Femur (tissue), 1 donor: ENCODE results near the gene UBQLN1.
"Not testable (repeated sequence)": the region's sequence is repeated elsewhere in the genome, so short reads cannot be mapped to it uniquely, and the experiment has no call there.

ENCODE experiments used
- DNase-seq: peaks from one replicate; pipeline ENCODE4 v3.0.0-alpha.2; 2017

Gene UBQLN1

GRCh38 chr9:83630938-83631457, 76.8 kb downstream of the UBQLN1 start:
- no peak for DNase-seq

- no peak for DNase-seq
Observed at GRCh38 chr9:83629433-83630104, 78.2 kb downstream of the UBQLN1 start.

GRCh38 chr9:83628540-83628939, 79.2 kb downstream of the UBQLN1 start:
- no peak for DNase-seq

- DNase-seq: no peak
Observed at GRCh38 chr9:83625178-83625577, 82.6 kb downstream of the UBQLN1 start.

- DNase-seq: no peak
Observed at GRCh38 chr9:83623679-83624076, 84.1 kb downstream of the UBQLN1 start.

GRCh38 chr9:83622939-83623678, 84.6 kb downstream of the UBQLN1 start, which contains the start of gene IDNK:
TSS of gene IDNK (plus strand) at chr9:83623143. CDS start at chr9:83623172, 29 bp downstream.
- peak; percentile 53 for DNase-seq

- DNase-seq: peak; percentile 86
Observed at GRCh38 chr9:83622433-83622938, 85.3 kb downstream of the UBQLN1 start.

GRCh38 chr9:83620841-83621636, 86.7 kb downstream of the UBQLN1 start:
- DNase-seq: peak; percentile 32

- DNase-seq: no peak
Observed at GRCh38 chr9:83617299-83617698, 90.5 kb downstream of the UBQLN1 start.

- DNase-seq: not testable (repeated sequence)
Observed at GRCh38 chr9:83613298-83613697, 94.5 kb downstream of the UBQLN1 start.
